Activated CD4-positive, alpha-beta T cell treated with anti-CD3 and anti-CD28 coated beads, Interleukin-2, amount 10 ng/mL, durations not matched to agents 24 days and 14 days (primary cell): ENCODE measurements around the gene SPTLC2. TPM values are rescaled to one million over a fixed set of nuclear protein-coding genes. Genes with fewer than 3 reads are reported as not detected.
"Not testable (repeated sequence)": the region's sequence is repeated elsewhere in the genome, so short reads cannot be mapped to it uniquely, and the experiment has no call there.

ENCODE experiments used
- DNase-seq: peaks from one replicate; pipeline ENCODE4 v3.0.0; 2022
- H3K27ac Mint-ChIP-seq: one replicate; pipeline ENCODE4 v1.8.0; 2022; ENCODE audit warnings: mild to moderate bottlenecking, mixed read lengths
- H3K27me3 Mint-ChIP-seq: one replicate; pipeline ENCODE4 v1.8.0; 2022; ENCODE audit warnings: mixed read lengths
- H3K36me3 Mint-ChIP-seq: one replicate; pipeline ENCODE4 v1.8.0; 2022; ENCODE audit warnings: low read depth, mild to moderate bottlenecking, mixed read lengths
- H3K4me1 Mint-ChIP-seq: one replicate; pipeline ENCODE4 v1.8.0; 2021; ENCODE audit warnings: mixed read lengths
- H3K4me3 Mint-ChIP-seq: one replicate; pipeline ENCODE4 v1.8.0; 2022; ENCODE audit warnings: mild to moderate bottlenecking, moderate library complexity, mixed read lengths
- H3K9me3 Mint-ChIP-seq: one replicate; pipeline ENCODE4 v1.8.0; 2021; ENCODE audit warnings: mixed read lengths
- intact Hi-C: fragments of 100-400 bp; cut with micrococcal nuclease; formaldehyde crosslinking; loops from one replicate; pipeline ENCODE4 v1.15.1; 2023
- total RNA-seq: library from RNA; stranded (reverse); gene quantifications from 2 replicates; pipeline ENCODE4 v1.2.3, GENCODE V29; 2022

The SPTLC2 gene
- total RNA-seq, 1 donor from 2014 or later = 26.6 TPM

- intact Hi-C loops = no loop called here
- H3K36me3 Mint-ChIP-seq = no peaks in the 10 kb centered on the region
- no peaks in the 10 kb centered on the region for H3K27me3 Mint-ChIP-seq
Observed at GRCh38 chr14:77641534-77642341, 25.3 kb upstream of the SPTLC2 start.

GRCh38 chr14:77640756-77641533 lies 24.5 kb upstream of the SPTLC2 start:
- Mint-ChIP-seq H3K9me3 (no peaks in the 10 kb centered on the region), H3K27ac (peak overlapping the region; percentile 92), H3K4me3 (peak overlapping the region; percentile 83), H3K36me3 (no peaks in the 10 kb centered on the region), H3K27me3 (no peaks in the 10 kb centered on the region), H3K4me1 (peaks cover 15% of the 10 kb centered on the region)
- intact Hi-C loops = no loop called here
- DNase-seq = no peak

More at GRCh38 chr14:77641534-77642341, 25.3 kb upstream of the SPTLC2 start:
- no peaks in the 10 kb centered on the region for H3K9me3 Mint-ChIP-seq
- H3K27ac Mint-ChIP-seq = peak overlapping the region; percentile 92
- peaks cover 15% of the 10 kb centered on the region for H3K4me1 Mint-ChIP-seq
- DNase-seq = peak; percentile 88
- peak overlapping the region; percentile 83 for H3K4me3 Mint-ChIP-seq

- no peak for DNase-seq
- no peak overlapping the region for H3K27ac Mint-ChIP-seq
- intact Hi-C loops = no loop called here
- H3K27me3 Mint-ChIP-seq = no peaks in the 10 kb centered on the region
- H3K36me3 Mint-ChIP-seq = no peaks in the 10 kb centered on the region
- H3K9me3 Mint-ChIP-seq = no peaks in the 10 kb centered on the region
- peaks cover 15% of the 10 kb centered on the region for H3K4me1 Mint-ChIP-seq
- no peak overlapping the region for H3K4me3 Mint-ChIP-seq
Observed at GRCh38 chr14:77638771-77639171, 22.3 kb upstream of the SPTLC2 start.

- H3K4me1 Mint-ChIP-seq, H3K27ac Mint-ChIP-seq, H3K4me3 Mint-ChIP-seq, H3K9me3 Mint-ChIP-seq, DNase-seq, H3K27me3 Mint-ChIP-seq, H3K36me3 Mint-ChIP-seq, intact Hi-C loops: not testable (repeated sequence)
Observed at GRCh38 chr14:77635869-77636268, 19.4 kb upstream of the SPTLC2 start.

- H3K36me3 Mint-ChIP-seq, H3K27ac Mint-ChIP-seq, intact Hi-C loops, DNase-seq, H3K9me3 Mint-ChIP-seq, H3K27me3 Mint-ChIP-seq, H3K4me3 Mint-ChIP-seq, H3K4me1 Mint-ChIP-seq: not testable (repeated sequence)
Observed at GRCh38 chr14:77635466-77635865, 19.0 kb upstream of the SPTLC2 start.

- peaks cover 2% of the 10 kb centered on the region for H3K4me1 Mint-ChIP-seq
- DNase-seq = no peak
- no peak overlapping the region for H3K27ac Mint-ChIP-seq
- intact Hi-C loops = no loop called here
- peaks cover 8% of the 10 kb centered on the region for H3K27me3 Mint-ChIP-seq
- H3K9me3 Mint-ChIP-seq = peaks cover 8% of the 10 kb centered on the region
- no peak overlapping the region for H3K4me3 Mint-ChIP-seq
- H3K36me3 Mint-ChIP-seq = no peaks in the 10 kb centered on the region
Observed at GRCh38 chr14:77630111-77630510, 13.7 kb upstream of the SPTLC2 start.

- peaks cover 4% of the 10 kb centered on the region for H3K27me3 Mint-ChIP-seq
- DNase-seq = no peak
- H3K4me1 Mint-ChIP-seq = peaks cover 3% of the 10 kb centered on the region
- H3K36me3 Mint-ChIP-seq = no peaks in the 10 kb centered on the region
- H3K4me3 Mint-ChIP-seq = no peak overlapping the region
- intact Hi-C loops = no loop called here
- H3K9me3 Mint-ChIP-seq = no peaks in the 10 kb centered on the region
- H3K27ac Mint-ChIP-seq = no peak overlapping the region
Observed at GRCh38 chr14:77625360-77625759, 8.9 kb upstream of the SPTLC2 start.

- Mint-ChIP-seq H3K27me3 (peaks cover 1% of the 10 kb centered on the region), H3K36me3 (no peaks in the 10 kb centered on the region), H3K4me3 (no peak overlapping the region), H3K27ac (no peak overlapping the region), H3K9me3 (no peaks in the 10 kb centered on the region), H3K4me1 (peaks cover 9% of the 10 kb centered on the region)
- DNase-seq = no peak
- intact Hi-C loops = no loop called here
Observed at GRCh38 chr14:77623201-77623600, 6.8 kb upstream of the SPTLC2 start.

DNA sequence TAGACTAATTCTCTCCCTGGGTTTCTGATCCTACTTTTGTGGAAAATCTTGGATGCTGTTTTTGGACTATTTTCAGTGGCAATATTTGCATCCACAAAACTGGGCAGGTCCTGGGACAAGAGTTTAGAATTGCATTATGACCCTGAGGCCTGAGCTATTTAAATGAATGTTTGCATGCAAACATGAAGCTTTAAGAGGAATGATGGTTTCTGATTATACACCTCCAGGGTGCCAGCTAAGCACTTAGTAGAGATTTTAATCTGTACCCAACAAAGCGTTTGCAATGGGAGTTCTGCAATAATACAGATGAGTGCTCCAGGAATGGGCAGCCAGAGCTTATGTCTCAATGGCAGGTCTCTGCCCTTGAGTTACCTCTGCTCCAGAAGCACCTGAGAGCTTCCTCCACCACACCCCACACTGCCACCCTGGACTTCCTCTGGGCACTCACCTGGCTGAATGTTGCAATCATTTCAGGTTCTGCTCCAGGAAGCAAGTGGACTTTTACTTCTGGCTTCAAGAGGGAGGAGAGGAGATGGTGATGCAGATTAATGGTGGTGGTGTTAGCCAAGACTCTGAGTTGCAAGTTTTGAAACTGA lies 6.0 kb upstream of the SPTLC2 start:
- Mint-ChIP-seq H3K27me3 (peaks cover 1% of the 10 kb centered on the region), H3K4me1 (peaks cover 12% of the 10 kb centered on the region), H3K4me3 (no peak overlapping the region), H3K36me3 (no peaks in the 10 kb centered on the region), H3K9me3 (no peaks in the 10 kb centered on the region), H3K27ac (no peak overlapping the region)
- no peak for DNase-seq
- intact Hi-C loops = no loop called here

DNA sequence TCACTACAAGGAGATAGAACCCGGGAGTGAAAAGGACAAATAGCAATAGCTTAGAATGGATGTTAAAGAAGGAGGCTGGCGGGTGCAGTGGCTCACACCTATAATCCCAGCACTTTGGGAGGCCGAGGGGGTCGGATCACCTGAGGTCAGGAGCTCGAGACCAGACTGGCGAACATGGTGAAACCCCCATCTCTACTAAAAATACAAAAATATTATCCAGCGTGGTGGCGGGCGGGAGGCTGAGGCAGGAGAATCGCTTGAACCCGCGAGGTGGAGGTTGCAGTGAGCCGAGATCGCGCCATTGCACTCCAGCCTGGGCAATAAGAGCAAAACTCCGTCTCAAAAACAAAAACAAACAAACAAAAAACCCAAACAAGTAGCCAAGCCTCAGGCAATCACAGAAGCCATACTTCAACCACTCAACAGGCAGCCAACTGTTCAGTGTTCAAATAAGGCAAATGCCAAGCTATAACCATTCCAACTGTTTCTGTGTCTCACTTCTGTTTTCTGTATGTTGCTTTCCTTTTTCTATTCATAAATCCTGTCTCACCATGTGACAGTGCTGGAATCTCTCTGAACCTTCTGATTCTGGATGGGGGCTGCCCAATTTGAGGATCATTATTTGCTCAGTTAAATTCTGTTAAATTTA lies 3.9 kb upstream of the SPTLC2 start:
- H3K4me3 Mint-ChIP-seq = no peak overlapping the region
- no peaks in the 10 kb centered on the region for H3K9me3 Mint-ChIP-seq
- intact Hi-C loops = no loop called here
- H3K36me3 Mint-ChIP-seq = peaks cover 2% of the 10 kb centered on the region
- H3K27me3 Mint-ChIP-seq = no peaks in the 10 kb centered on the region
- DNase-seq = no peak
- H3K4me1 Mint-ChIP-seq = peaks cover 19% of the 10 kb centered on the region
- H3K27ac Mint-ChIP-seq = no peak overlapping the region

DNA sequence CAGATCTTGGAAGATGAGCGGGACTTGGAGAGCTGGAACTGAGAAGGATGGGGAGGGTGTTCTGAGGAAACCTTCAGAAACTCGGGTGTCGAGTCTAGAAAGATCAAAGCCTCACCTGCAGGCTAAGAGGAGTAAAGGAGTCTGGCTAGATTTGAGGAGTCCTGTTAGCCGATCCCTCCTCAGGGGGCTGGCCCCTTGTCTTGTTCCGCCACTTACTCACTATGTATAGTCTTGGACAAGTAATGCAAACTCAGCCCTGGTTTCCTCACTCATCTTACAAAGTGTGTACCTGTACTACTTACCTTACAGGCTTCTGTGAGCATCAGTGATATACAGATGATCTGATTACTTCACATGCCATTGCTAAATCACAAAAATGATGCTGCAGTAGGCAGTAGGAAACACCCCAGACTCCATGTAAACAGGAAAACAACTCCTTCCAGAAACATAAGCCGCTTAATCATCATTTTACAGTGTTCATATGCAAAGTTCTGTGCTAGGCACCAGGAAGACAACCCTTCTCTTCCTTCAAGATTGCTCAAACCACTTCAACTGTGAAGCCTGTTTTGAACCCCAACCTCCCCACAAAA lies 2.0 kb upstream of the SPTLC2 start:
- Mint-ChIP-seq H3K27ac (peak overlapping the region; percentile 2), H3K4me3 (no peak overlapping the region), H3K4me1 (peaks cover 29% of the 10 kb centered on the region), H3K27me3 (no peaks in the 10 kb centered on the region), H3K9me3 (no peaks in the 10 kb centered on the region), H3K36me3 (peaks cover 13% of the 10 kb centered on the region)
- DNase-seq = no peak
- intact Hi-C loops = loop anchor here (5.0 to 10.0 kb wide), 5 partner anchors 36 to 244 kb away; partner anchors contain the start of genes ALKBH1, SAMD15, SLIRP and TMED8

- Mint-ChIP-seq H3K27me3 (no peaks in the 10 kb centered on the region), H3K36me3 (peaks cover 16% of the 10 kb centered on the region), H3K4me1 (peaks cover 42% of the 10 kb centered on the region), H3K27ac (peak overlapping the region; percentile 94), H3K9me3 (no peaks in the 10 kb centered on the region), H3K4me3 (peak overlapping the region; percentile 97)
- intact Hi-C loops = loop anchor here (1.0 to 10.0 kb wide), 7 partner anchors 34 to 296 kb away; partner anchors contain the start of genes ALKBH1, POMT2, SAMD15 and SLIRP
- DNase-seq = no peak
Observed at GRCh38 chr14:77616133-77616453, 344 bp downstream of the SPTLC2 start.

GRCh38 chr14:77615361-77616132 lies 890 bp downstream of the SPTLC2 start:
- intact Hi-C loops = loop anchor here (1.0 to 10.0 kb wide), 8 partner anchors 8 to 295 kb away; partner anchors contain the start of genes ALKBH1, POMT2, SAMD15 and SLIRP
- Mint-ChIP-seq H3K36me3 (peaks cover 16% of the 10 kb centered on the region), H3K9me3 (no peaks in the 10 kb centered on the region), H3K27ac (peak overlapping the region; percentile 94), H3K27me3 (no peaks in the 10 kb centered on the region), H3K4me1 (peaks cover 43% of the 10 kb centered on the region), H3K4me3 (peak overlapping the region; percentile 97)
- DNase-seq = peak; percentile 71
